GM18909 (cell line): ENCODE data around the gene CKMT1A.
A peak's percentile ranks its signal among the peaks of the same experiment; 100 is the strongest.

ENCODE experiments used
- ATAC-seq: cut with Tn5 transposase; IDR thresholded peaks from one replicate; pipeline ENCODE4 v1.9.1; 2021; ENCODE audit warnings: mild to moderate bottlenecking; ENCODE audit not compliant: unreplicated experiment, poor library complexity

CKMT1A gene

GRCh38 chr15:43746903-43747309 is 53.2 kb downstream of the CKMT1A start:
- ATAC-seq: peak; percentile 9

DNA sequence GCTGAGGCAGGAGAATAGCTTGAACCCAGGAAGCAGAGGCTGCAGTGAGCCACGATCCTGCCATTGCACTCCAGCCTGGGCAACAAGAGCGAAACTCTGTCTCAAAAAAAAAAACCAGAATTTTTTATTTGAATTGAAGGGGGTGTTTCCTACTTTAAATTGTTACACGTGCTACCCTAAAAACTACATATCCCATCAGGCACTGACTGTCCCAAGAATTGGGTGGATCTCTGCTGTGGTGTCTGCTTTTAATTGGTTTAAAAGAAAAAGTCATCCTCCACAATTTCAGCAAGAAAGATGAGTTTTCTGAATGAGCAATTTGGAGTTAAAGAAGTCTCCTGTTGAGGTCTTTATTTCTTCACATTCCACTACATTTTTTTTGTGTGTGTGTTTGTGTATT is 54.7 kb downstream of the CKMT1A start:
- no peak for ATAC-seq
